CD14-positive monocyte (primary cell): ENCODE results near the gene ADRB1. TPM values are rescaled to one million over a fixed set of nuclear protein-coding genes. Genes with fewer than 3 reads are reported as not detected.

ENCODE experiments used
- DNase-seq, 3 donors: peaks; one replicate each; pipeline ENCODE4 v3.0.0-alpha.2; 2011 to 2022
- H2AFZ ChIP-seq: 2 replicates; pipeline ENCODE4 v1.6.0; 2012; ENCODE audit warnings: mild to moderate bottlenecking, low read depth, low read length, inconsistent platforms; ENCODE audit not compliant: insufficient read depth, poor library complexity, severe bottlenecking
- H3K27ac ChIP-seq, 2 donors: 1 replicate in 1 of 2; 2 replicates in 1 of 2; pipeline ENCODE4 v1.5.1; 2012 to 2013; ENCODE audit warnings: low read length in 2 of 2, control low read depth in 1 of 2, inconsistent platforms in 1 of 2, low read depth in 1 of 2, mild to moderate bottlenecking in 1 of 2
- H3K27me3 ChIP-seq, 2 donors: one replicate each; pipeline versions ENCODE4 v1.6.0 to v1.6.1; 2011 to 2013; ENCODE audit warnings: low read length in 2 of 2; ENCODE audit not compliant: control insufficient read depth in 2 of 2, insufficient read depth in 2 of 2
- H3K36me3 ChIP-seq, 2 donors: replicated peaks in 1 of 2; 1 replicate in 1 of 2; 2 replicates in 1 of 2; pipeline versions ENCODE4 v1.5.1 to v1.6.1; 2012 to 2013; ENCODE audit warnings: low read length in 2 of 2, control low read depth in 1 of 2, inconsistent platforms in 1 of 2, mild to moderate bottlenecking in 1 of 2; ENCODE audit not compliant: insufficient read depth in 2 of 2, control insufficient read depth in 1 of 2
- H3K4me1 ChIP-seq, 2 donors: 1 replicate in 1 of 2; 2 replicates in 1 of 2; pipeline versions ENCODE4 v1.5.1 to v1.6.1; 2012 to 2013; ENCODE audit warnings: low read length in 2 of 2, control low read depth in 1 of 2, inconsistent platforms in 1 of 2, mild to moderate bottlenecking in 1 of 2, moderate library complexity in 1 of 2; ENCODE audit not compliant: insufficient read depth in 2 of 2, control insufficient read depth in 1 of 2
- H3K4me2 ChIP-seq: replicated peaks from 2 replicates; pipeline ENCODE3; 2012; ENCODE audit warnings: low read length, moderate library complexity, mild to moderate bottlenecking; ENCODE audit not compliant: poor library complexity, severe bottlenecking; ENCODE audit errors: extremely low read depth
- H3K4me3 ChIP-seq, 3 experiments: fragments of 200-600 bp in 1 of 3; sonication (generic) in 1 of 3; replicated peaks in 1 of 3; 1 replicate in 2 of 3; 2 replicates in 1 of 3; pipeline ENCODE4 v1.5.1; 2011 to 2013; ENCODE audit warnings: low read length in 3 of 3, mild to moderate bottlenecking in 3 of 3, control low read depth in 2 of 3, low read depth in 2 of 3, inconsistent platforms in 1 of 3, moderate library complexity in 1 of 3
- H3K79me2 ChIP-seq: 2 replicates; pipeline ENCODE4 v1.6.0; 2012; ENCODE audit warnings: mild to moderate bottlenecking, control low read depth, inconsistent platforms, low read length, moderate library complexity; ENCODE audit not compliant: insufficient read depth
- H3K9ac ChIP-seq: 2 replicates; pipeline ENCODE4 v1.6.0; 2017; ENCODE audit warnings: low read length, mild to moderate bottlenecking; ENCODE audit not compliant: insufficient read depth, poor library complexity, severe bottlenecking
- H3K9me3 ChIP-seq, 2 donors: replicated peaks in 1 of 2; 1 replicate in 1 of 2; 2 replicates in 1 of 2; pipeline versions ENCODE4 v1.5.1 to v1.6.1; 2012 to 2013; ENCODE audit warnings: low read length in 2 of 2, control low read depth in 1 of 2; ENCODE audit not compliant: control insufficient read depth in 1 of 2, insufficient read depth in 1 of 2
- H4K20me1 ChIP-seq: 2 replicates; pipeline ENCODE4 v1.6.0; 2012; ENCODE audit warnings: mild to moderate bottlenecking, low read length, control low read depth, moderate library complexity; ENCODE audit not compliant: insufficient read depth
- H3K27ac Mint-ChIP-seq, 7 donors: one replicate each; pipeline ENCODE4 v1.8.0; 2020; ENCODE audit warnings: mild to moderate bottlenecking in 7 of 7, mixed read lengths in 7 of 7, moderate library complexity in 6 of 7, inconsistent platforms in 2 of 7
- H3K27me3 Mint-ChIP-seq, 3 donors: one replicate each; pipeline ENCODE4 v1.8.0; 2021 to 2022; ENCODE audit warnings: low read depth in 3 of 3, mild to moderate bottlenecking in 3 of 3, mixed read lengths in 3 of 3, moderate library complexity in 3 of 3, inconsistent platforms in 1 of 3
- H3K36me3 Mint-ChIP-seq, 2 donors: one replicate each; pipeline ENCODE4 v1.8.0; 2020; ENCODE audit warnings: mixed read lengths in 2 of 2, inconsistent platforms in 1 of 2, mild to moderate bottlenecking in 1 of 2
- H3K4me1 Mint-ChIP-seq: one replicate; pipeline ENCODE4 v1.8.0; 2020; ENCODE audit warnings: mild to moderate bottlenecking, mixed read lengths
- H3K4me3 Mint-ChIP-seq, 2 donors: one replicate each; pipeline ENCODE4 v1.8.0; 2020; ENCODE audit warnings: mild to moderate bottlenecking in 2 of 2, mixed read lengths in 2 of 2, moderate library complexity in 1 of 2
- H3K9me3 Mint-ChIP-seq, 7 donors: one replicate each; pipeline ENCODE4 v1.8.0; 2020 to 2022; ENCODE audit warnings: mixed read lengths in 7 of 7, mild to moderate bottlenecking in 6 of 7, moderate library complexity in 6 of 7, inconsistent platforms in 2 of 7
- WGBS: methylation state at CpG from one replicate; pipeline ENCODE4 v1.1.5; 2013; ENCODE audit warnings: missing lambda C conversion rate; ENCODE audit not compliant: insufficient coverage; 5-methylcytosine and 5-hydroxymethylcytosine counted together
- intact Hi-C, 2 donors: fragments of 100-400 bp; cut with micrococcal nuclease; formaldehyde crosslinking; loops; one replicate each; pipeline versions ENCODE4 v1.15.0 to v1.15.1; 2023
- polyA plus RNA-seq, 3 donors: library from polyadenylated mRNA; depleted of rRNA in 1 of 3; unstranded in 2 of 3; stranded (reverse) in 1 of 3; fragments of 300-500 nt in 2 of 3; fragments of >200 nt in 1 of 3; fragmentation: Illumina TruSeq in 2 of 3; gene quantifications; 1 replicate in 2 of 3; 2 replicates in 1 of 3; pipeline ENCODE4 v1.2.3, GENCODE V29; 2012 to 2021
- TF ChIP-seq, protein P1 (sequence below): fragments of 200-600 bp; IDR thresholded peaks from one replicate; pipeline ENCODE4 v1.8.0; 2022; ENCODE audit warnings: antibody characterized with exemption, mild to moderate bottlenecking

The ADRB1 gene
- polyA plus RNA-seq, 3 donors: 0.05 to 3.4 TPM; not detected in 1

DNA sequence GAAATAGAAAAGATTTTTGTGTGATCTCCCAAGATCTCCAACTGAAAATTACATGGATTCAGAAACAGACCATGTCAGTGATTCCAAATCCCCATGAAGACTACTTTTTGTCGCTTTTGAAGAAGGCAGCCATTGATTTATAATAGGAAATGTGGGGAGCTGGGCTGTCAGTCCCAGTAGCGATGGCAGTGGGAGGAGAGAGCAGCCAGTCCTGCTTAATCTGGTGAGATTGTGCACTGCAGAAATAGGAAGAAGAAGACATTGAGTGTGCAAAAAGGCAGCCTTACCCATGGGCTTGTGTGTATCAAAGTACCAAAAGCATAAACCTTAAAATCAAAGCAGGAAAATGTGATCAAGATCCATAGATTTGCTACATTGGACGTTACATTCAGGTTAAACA is 4.8 kb downstream of the ADRB1 start:
- Mint-ChIP-seq H3K27me3 (peaks cover 27 to 37% (median 30%) of the 10 kb centered on the region in 3 donors), H3K4me3 (peak overlapping the region; percentile 6 to 69), H3K27ac (no peak overlapping the region), H3K4me1 (peaks cover 39% of the 10 kb centered on the region), H3K36me3 (peaks cover 4 to 13% of the 10 kb centered on the region in 2 donors), H3K9me3 (peaks cover 0 to 11% (median 5%) of the 10 kb centered on the region in 7 donors)
- Histone ChIP-seq H3K4me2 (no peak overlapping the region), H3K4me3 (no peak overlapping the region), H3K27me3 (peaks cover 17 to 48% of the 10 kb centered on the region in 2 donors), H2AFZ (no peak overlapping the region), H3K9me3 (peaks cover 0 to 5% of the 10 kb centered on the region in 2 donors), H3K36me3 (no peaks in the 10 kb centered on the region), H3K27ac (no peak overlapping the region), H3K4me1 (peaks cover 32 to 48% of the 10 kb centered on the region in 2 donors), H3K9ac (no peak overlapping the region), H3K79me2 (peaks cover 26% of the 10 kb centered on the region), H4K20me1 (no peaks in the 10 kb centered on the region)
- intact Hi-C loops: loop anchor here in 1 of 2 donors (10.0 kb wide), 1 partner anchor 64 kb away; no protein-coding TSS in a partner anchor
- TF ChIP-seq, protein P1, sequence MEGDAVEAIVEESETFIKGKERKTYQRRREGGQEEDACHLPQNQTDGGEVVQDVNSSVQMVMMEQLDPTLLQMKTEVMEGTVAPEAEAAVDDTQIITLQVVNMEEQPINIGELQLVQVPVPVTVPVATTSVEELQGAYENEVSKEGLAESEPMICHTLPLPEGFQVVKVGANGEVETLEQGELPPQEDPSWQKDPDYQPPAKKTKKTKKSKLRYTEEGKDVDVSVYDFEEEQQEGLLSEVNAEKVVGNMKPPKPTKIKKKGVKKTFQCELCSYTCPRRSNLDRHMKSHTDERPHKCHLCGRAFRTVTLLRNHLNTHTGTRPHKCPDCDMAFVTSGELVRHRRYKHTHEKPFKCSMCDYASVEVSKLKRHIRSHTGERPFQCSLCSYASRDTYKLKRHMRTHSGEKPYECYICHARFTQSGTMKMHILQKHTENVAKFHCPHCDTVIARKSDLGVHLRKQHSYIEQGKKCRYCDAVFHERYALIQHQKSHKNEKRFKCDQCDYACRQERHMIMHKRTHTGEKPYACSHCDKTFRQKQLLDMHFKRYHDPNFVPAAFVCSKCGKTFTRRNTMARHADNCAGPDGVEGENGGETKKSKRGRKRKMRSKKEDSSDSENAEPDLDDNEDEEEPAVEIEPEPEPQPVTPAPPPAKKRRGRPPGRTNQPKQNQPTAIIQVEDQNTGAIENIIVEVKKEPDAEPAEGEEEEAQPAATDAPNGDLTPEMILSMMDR: no peak
- WGBS: no CpG with 5 or more reads among the region's 3 CpGs
- DNase-seq: no peak

DNA sequence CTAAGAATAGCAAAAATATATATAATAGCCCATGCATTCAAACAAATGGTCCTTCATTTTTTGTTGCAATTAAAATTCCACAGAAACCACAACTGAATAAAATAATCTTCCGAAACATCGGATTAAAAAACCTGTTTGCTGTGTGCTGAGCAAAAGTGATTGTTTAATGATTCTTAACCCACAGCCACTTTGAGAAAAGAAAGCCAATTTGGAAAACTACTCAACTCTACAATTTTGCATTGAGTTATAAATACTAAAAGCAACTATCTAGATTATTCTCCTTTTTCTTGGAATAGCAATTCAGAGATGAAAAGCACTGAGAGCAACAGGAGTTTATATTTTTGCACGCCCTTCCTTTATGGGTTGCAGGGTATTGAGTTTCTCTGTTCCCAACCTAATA is 8.0 kb downstream of the ADRB1 start:
- TF ChIP-seq, protein P1: no peak
- intact Hi-C loops: no loop called here

More for the DNA sequence above, 8.0 kb downstream of the ADRB1 start:
- no CpG with 5 or more reads among the region's 3 CpGs for WGBS
- Histone ChIP-seq H3K4me1 (peaks cover 9 to 18% of the 10 kb centered on the region in 2 donors), H3K9me3 (no peaks in the 10 kb centered on the region), H3K79me2 (peaks cover 7% of the 10 kb centered on the region), H3K9ac (no peak overlapping the region), H3K36me3 (no peaks in the 10 kb centered on the region), H3K4me2 (no peak overlapping the region), H3K27ac (no peak overlapping the region), H3K4me3 (no peak overlapping the region), H3K27me3 (peaks cover 16 to 33% of the 10 kb centered on the region in 2 donors), H2AFZ (no peak overlapping the region), H4K20me1 (no peaks in the 10 kb centered on the region)
- DNase-seq: no peak
- peaks cover 0 to 2% (median 0%) of the 10 kb centered on the region in 7 donors for H3K9me3 Mint-ChIP-seq
- H3K27me3 Mint-ChIP-seq: peaks cover 12 to 23% (median 18%) of the 10 kb centered on the region in 3 donors
- peaks cover 19% of the 10 kb centered on the region for H3K4me1 Mint-ChIP-seq
- H3K36me3 Mint-ChIP-seq: peaks cover 8 to 10% of the 10 kb centered on the region in 2 donors
- H3K27ac Mint-ChIP-seq: no peak overlapping the region
- peak overlapping the region in 1 of 2 donors; percentile 42 for H3K4me3 Mint-ChIP-seq
